ENCODE results near the gene ITGA6. TPM values are rescaled to one million over a fixed set of nuclear protein-coding genes. Genes with fewer than 3 reads are reported as not detected.

The ITGA6 gene
- total RNA-seq, 1 experiment from 2014 or later, result 93.1 TPM

DNA sequence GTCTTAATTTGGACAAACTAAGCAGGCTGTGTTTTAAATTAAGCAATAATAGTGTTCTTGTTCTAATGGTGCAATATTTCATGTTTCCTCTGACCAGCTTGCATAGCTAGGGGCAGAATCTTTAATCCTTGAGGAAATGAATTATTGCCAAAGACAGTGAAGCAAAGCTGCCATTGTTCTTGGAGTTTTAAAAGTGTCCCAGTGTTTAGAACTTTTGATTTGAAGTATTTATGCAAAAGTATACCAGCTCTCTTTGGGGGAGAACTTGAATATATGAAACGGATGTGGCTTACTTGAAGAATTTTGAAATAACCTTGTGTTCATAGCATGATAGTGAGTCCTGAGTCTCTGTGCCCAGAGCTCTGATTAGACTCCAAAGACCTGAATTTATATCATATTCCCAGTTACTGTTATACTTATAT is 33.4 kb downstream of the ITGA6 start:
- Histone ChIP-seq H3K27me3 (ENCODE audit: insufficient read depth, low read length) (no peaks in the 10 kb centered on the region), H3K4me3 (replicated peaks in 1 of 2; ENCODE audit: low read depth in 1 of 2, low read length in 2 of 2) (no peak overlapping the region), H3K4me2 (ENCODE audit: low read length) (0 out of 2 replicates have a peak overlapping the region, but pooled peaks have one; percentile 34), H4K20me1 (ENCODE audit: insufficient read depth) (no peaks in the 10 kb centered on the region), H2AFZ (ENCODE audit: low read depth, low read length, poor library complexity, severe bottlenecking) (no peak overlapping the region), H3K27ac (ENCODE audit: low read depth, low read length) (no peak overlapping the region), H3K4me1 (ENCODE audit: control insufficient read depth in 1 of 2, insufficient read depth in 2 of 2, low read length in 2 of 2) (peaks cover 28 to 90% of the 10 kb centered on the region in 2 experiments), H3K9ac (ENCODE audit: low read length) (no peak overlapping the region), H3K36me3 (ENCODE audit: control insufficient read depth in 1 of 2, insufficient read depth in 2 of 2, low read length in 2 of 2) (no peaks in the 10 kb centered on the region), H3K9me2 (ENCODE audit: insufficient read depth) (no peaks in the 10 kb centered on the region), H3K79me2 (ENCODE audit: insufficient read depth, low read length) (peaks cover 99% of the 10 kb centered on the region), H3K9me3 (ENCODE audit: control insufficient read depth in 1 of 2, insufficient read depth in 1 of 2, low read depth in 1 of 2, low read length in 2 of 2) (no peaks in the 10 kb centered on the region)
- DNase-seq (ENCODE audit: low read depth, low spot score) (no peak), ATAC-seq (no peak)
- intact Hi-C loops (cut with micrococcal nuclease), result loop anchor here (1.0 to 5.0 kb wide), 2 partner anchors 32 to 358 kb away; partner anchors contain the start of gene DLX2
- no TSS peak for BruUV-seq (replicated peaks)
- POLR2A ChIA-PET, result interaction anchor here (1.1 to 2.4 kb wide), 10 partner anchors 8 to 288 kb away, joined by 3 to 18 read pairs (median 6); partner anchors contain the start of gene ITGA6
- CTCF ChIA-PET, result interaction anchor here (1.0 to 5.0 kb wide), 24 partner anchors 8 to 757 kb away, joined by 3 to 73 read pairs (median 10); partner anchors contain the start of gene ITGA6
- no peak for TF ChIP-seq CEBPB (IDR thresholded peaks at IDR 0.05; ENCODE audit: low read depth)
- no peak for TF ChIP-seq EZH2 (IDR thresholded peaks at IDR 0.05)
- TF ChIP-seq POLR2AphosphoS5 (IDR thresholded peaks at IDR 0.05; ENCODE audit: low read depth, low read length), result no peak
- no peak for TF ChIP-seq EGR1 (IDR thresholded peaks at IDR 0.05; ENCODE audit: low read depth)
- TF ChIP-seq JUND (IDR thresholded peaks at IDR 0.05), result no peak
- no peak for TF ChIP-seq POLR2A (IDR thresholded peaks at IDR 0.05; ENCODE audit: borderline replicate concordance, extremely low read depth, insufficient read depth, insufficient read length)
- TF ChIP-seq ZFX (IDR thresholded peaks at IDR 0.05), result no peak
- RAD21 ChIA-PET (ENCODE audit: low non-redundant PET in 1 of 2, low total read pairs in 2 of 2, uncharacterized antibody in 2 of 2, unreplicated experiment in 2 of 2), result interaction anchor here (0.6 to 2.2 kb wide), 8 partner anchors 19 to 757 kb away, joined by 3 to 10 read pairs (median 4); partner anchors contain the start of gene ITGA6 (in 1 of the 2)

DNA sequence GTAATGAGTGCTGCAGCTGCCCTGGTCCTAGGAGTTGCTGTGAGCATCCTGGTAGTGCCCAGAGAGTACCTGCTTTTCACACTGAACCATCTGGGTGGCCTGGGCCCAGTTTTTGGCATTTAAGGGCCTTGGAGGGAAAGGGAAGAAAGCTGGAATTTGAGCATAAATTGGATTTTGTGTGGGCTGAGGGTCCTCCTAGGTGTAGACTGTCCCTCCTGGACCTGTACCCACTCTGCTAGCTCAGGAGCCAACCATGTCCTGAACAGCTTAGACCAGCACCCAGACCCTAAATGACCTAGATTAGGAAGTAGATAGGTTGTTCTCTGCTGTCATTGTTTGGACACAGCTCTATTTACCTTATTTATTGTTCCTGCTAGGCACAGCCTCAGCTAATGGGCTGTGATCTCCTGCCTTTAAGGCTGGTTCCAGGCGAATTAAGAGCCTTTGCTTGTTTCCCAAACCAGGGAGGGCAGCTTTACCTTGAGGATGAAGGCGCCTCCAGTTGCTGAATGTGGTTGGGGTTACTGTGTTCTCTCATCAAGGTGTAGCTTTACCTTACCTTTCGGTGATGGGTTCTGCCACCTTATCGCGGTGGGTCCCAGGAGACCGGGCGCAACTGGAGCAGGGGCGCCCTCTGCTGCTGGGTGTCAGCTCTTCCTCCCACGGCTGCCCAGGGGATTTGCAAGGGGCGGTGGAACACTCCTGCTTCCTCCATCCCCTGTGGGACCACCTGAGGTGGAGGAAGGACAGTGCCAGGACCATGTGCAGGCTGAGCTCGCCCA is 34.4 kb downstream of the ITGA6 start:
- RAD21 ChIA-PET (ENCODE audit: low non-redundant PET in 1 of 2, low total read pairs in 2 of 2, uncharacterized antibody in 2 of 2, unreplicated experiment in 2 of 2), result interaction anchor here (0.6 to 2.2 kb wide), 13 partner anchors 11 to 758 kb away, joined by 3 to 10 read pairs (median 6); partner anchors contain the start of gene ITGA6 (in 2 of the 2)
- H3K36me3 ChIP-seq (ENCODE audit: control insufficient read depth in 1 of 2, insufficient read depth in 2 of 2, low read length in 2 of 2), result peaks cover 0 to 9% of the 10 kb centered on the region in 2 experiments; a peak in 1 of 4 replicates
- H3K9ac ChIP-seq (ENCODE audit: low read length), result peak overlapping the region; percentile 12; the same call in 1 of the 2 replicates
- CTCF ChIA-PET, result interaction anchor here (0.5 to 5.0 kb wide), 41 partner anchors 9 to 760 kb away, joined by 3 to 73 read pairs (median 5); partner anchors contain the start of genes DLX2 and ITGA6
- peaks cover 99% of the 10 kb centered on the region for H3K79me2 ChIP-seq (ENCODE audit: insufficient read depth, low read length)
- H3K27me3 ChIP-seq (ENCODE audit: insufficient read depth, low read length), result no peaks in the 10 kb centered on the region
- H3K4me3 ChIP-seq (replicated peaks in 1 of 2; ENCODE audit: low read depth in 1 of 2, low read length in 2 of 2), result no peak overlapping the region
- H3K4me2 ChIP-seq (ENCODE audit: low read length), result peak overlapping the region; percentile 53
- no peak overlapping the region for H2AFZ ChIP-seq (ENCODE audit: low read depth, low read length, poor library complexity, severe bottlenecking)
- H3K9me3 ChIP-seq (ENCODE audit: control insufficient read depth in 1 of 2, insufficient read depth in 1 of 2, low read depth in 1 of 2, low read length in 2 of 2), result no peaks in the 10 kb centered on the region
- BruUV-seq (replicated peaks), result no TSS peak
- H3K9me2 ChIP-seq (ENCODE audit: insufficient read depth), result no peaks in the 10 kb centered on the region
- no peak for DNase-seq (ENCODE audit: low read depth, low spot score)
- intact Hi-C loops (cut with micrococcal nuclease), result loop anchor here (1.0 to 5.0 kb wide), 2 partner anchors 33 to 359 kb away; partner anchors contain the start of gene DLX2
- H3K27ac ChIP-seq (ENCODE audit: low read depth, low read length), result no peak overlapping the region
- no peaks in the 10 kb centered on the region for H4K20me1 ChIP-seq (ENCODE audit: insufficient read depth)
- peak; percentile 89 for ATAC-seq
- H3K4me1 ChIP-seq (ENCODE audit: control insufficient read depth in 1 of 2, insufficient read depth in 2 of 2, low read length in 2 of 2), result peaks cover 23 to 82% of the 10 kb centered on the region in 2 experiments
- POLR2A ChIA-PET, result interaction anchor here (0.9 to 2.4 kb wide), 13 partner anchors 9 to 289 kb away, joined by 3 to 18 read pairs (median 5); partner anchors contain the start of gene ITGA6
- TF ChIP-seq POLR2AphosphoS5 (IDR thresholded peaks at IDR 0.05; ENCODE audit: low read depth, low read length), result 0 out of 2 replicates have a peak, but pooled peaks have one; percentile 14
- no peak for TF ChIP-seq POLR2A (IDR thresholded peaks at IDR 0.05; ENCODE audit: borderline replicate concordance, extremely low read depth, insufficient read depth, insufficient read length)
- TF ChIP-seq RAD21 (IDR thresholded peaks at IDR 0.05; ENCODE audit: low read depth), result peak; percentile 97
- TF ChIP-seq, protein P1, sequence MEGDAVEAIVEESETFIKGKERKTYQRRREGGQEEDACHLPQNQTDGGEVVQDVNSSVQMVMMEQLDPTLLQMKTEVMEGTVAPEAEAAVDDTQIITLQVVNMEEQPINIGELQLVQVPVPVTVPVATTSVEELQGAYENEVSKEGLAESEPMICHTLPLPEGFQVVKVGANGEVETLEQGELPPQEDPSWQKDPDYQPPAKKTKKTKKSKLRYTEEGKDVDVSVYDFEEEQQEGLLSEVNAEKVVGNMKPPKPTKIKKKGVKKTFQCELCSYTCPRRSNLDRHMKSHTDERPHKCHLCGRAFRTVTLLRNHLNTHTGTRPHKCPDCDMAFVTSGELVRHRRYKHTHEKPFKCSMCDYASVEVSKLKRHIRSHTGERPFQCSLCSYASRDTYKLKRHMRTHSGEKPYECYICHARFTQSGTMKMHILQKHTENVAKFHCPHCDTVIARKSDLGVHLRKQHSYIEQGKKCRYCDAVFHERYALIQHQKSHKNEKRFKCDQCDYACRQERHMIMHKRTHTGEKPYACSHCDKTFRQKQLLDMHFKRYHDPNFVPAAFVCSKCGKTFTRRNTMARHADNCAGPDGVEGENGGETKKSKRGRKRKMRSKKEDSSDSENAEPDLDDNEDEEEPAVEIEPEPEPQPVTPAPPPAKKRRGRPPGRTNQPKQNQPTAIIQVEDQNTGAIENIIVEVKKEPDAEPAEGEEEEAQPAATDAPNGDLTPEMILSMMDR (IDR thresholded peaks at IDR 0.05 in 2 of 3, conservative IDR thresholded peaks at IDR 0.05 in 1 of 3; ENCODE audit: borderline replicate concordance in 1 of 3, insufficient read depth in 1 of 3, low read depth in 2 of 3, low read length in 2 of 3), result peak; percentile 78 to 93 (median 90); a peak in 5 of 6 replicates
- TF ChIP-seq EGR1 (IDR thresholded peaks at IDR 0.05; ENCODE audit: low read depth), result peak; percentile 24; the same call in 1 of the 2 replicates

Data from HCT116 (cell line).